Spleen (tissue), 11 donors: ENCODE measurements around the gene SAMD7. TPM values are rescaled to one million over a fixed set of nuclear protein-coding genes. Genes with fewer than 3 reads are reported as not detected.

Experiments
- DNase-seq: peaks from one replicate; pipeline ENCODE4 v3.0.0-alpha.2; 2020
- H3K27ac ChIP-seq, 8 donors: fragments of 200-600 bp; sonication (generic) in 7 of 8; 1 replicate in 4 of 8; 2 replicates in 4 of 8; pipeline versions ENCODE4 v1.5.0 to v1.8.0; 2016 to 2021; ENCODE audit warnings: inconsistent platforms in 4 of 8, mild to moderate bottlenecking in 4 of 8, moderate library complexity in 1 of 8
- H3K27me3 ChIP-seq, 7 donors: fragments of 200-600 bp; sonication (generic) in 6 of 7; replicated peaks in 1 of 7; 1 replicate in 4 of 7; 2 replicates in 3 of 7; pipeline versions ENCODE4 v1.5.0 to v1.8.0; 2016 to 2021; ENCODE audit warnings: inconsistent platforms in 3 of 7, mild to moderate bottlenecking in 1 of 7
- H3K36me3 ChIP-seq, 6 donors: fragments of 200-600 bp; sonication (generic) in 5 of 6; 1 replicate in 4 of 6; 2 replicates in 2 of 6; pipeline versions ENCODE4 v1.5.0 to v1.8.0; 2016 to 2021; ENCODE audit warnings: inconsistent platforms in 2 of 6
- H3K4me1 ChIP-seq, 6 donors: fragments of 200-600 bp; sonication (generic) in 5 of 6; 1 replicate in 3 of 6; 2 replicates in 3 of 6; pipeline versions ENCODE4 v1.5.0 to v1.8.0; 2016 to 2021; ENCODE audit warnings: inconsistent platforms in 3 of 6
- H3K4me3 ChIP-seq, 8 donors: fragments of 200-600 bp; sonication (generic) in 7 of 8; 1 replicate in 4 of 8; 2 replicates in 4 of 8; pipeline versions ENCODE4 v1.5.0 to v1.8.0; 2016 to 2021; ENCODE audit warnings: inconsistent platforms in 4 of 8, mild to moderate bottlenecking in 4 of 8, moderate library complexity in 2 of 8
- H3K9me3 ChIP-seq, 8 donors: fragments of 200-600 bp; sonication (generic) in 7 of 8; 1 replicate in 4 of 8; 2 replicates in 4 of 8; pipeline versions ENCODE4 v1.5.0 to v1.8.0; 2016 to 2021; ENCODE audit warnings: inconsistent platforms in 4 of 8
- CTCF ChIP-seq, 11 experiments: fragments of 200-600 bp in 7 of 11; fragments of 450-650 bp in 4 of 11; sonication (generic) in 4 of 11; IDR thresholded peaks in 8 of 11; conservative IDR thresholded peaks in 3 of 11; 1 replicate in 7 of 11; 2 replicates in 4 of 11; pipeline versions ENCODE4 v1.4.0 to v1.8.0; 2016 to 2021; ENCODE audit warnings: antibody characterized with exemption in 11 of 11, inconsistent platforms in 4 of 11, mild to moderate bottlenecking in 1 of 11
- POLR2A ChIP-seq, 3 donors: fragments of 450-650 bp; IDR thresholded peaks; one replicate each; pipeline ENCODE4 v1.5.1; 2017; ENCODE audit warnings: antibody characterized with exemption in 3 of 3, mild to moderate bottlenecking in 1 of 3
- POLR2AphosphoS5 ChIP-seq, 3 donors: sonication (generic); formaldehyde crosslinking; IDR thresholded peaks; one replicate each; pipeline ENCODE4 v1.5.1; 2017; ENCODE audit warnings: antibody characterized with exemption in 3 of 3
- WGBS, 5 donors: extraction: QIAGEN DNeasy Blood & Tissue Kit in 3 of 5; methylation state at CpG; one replicate each; pipeline versions ENCODE4 v1.1.5 to v1.1.7; 2013 to 2018; 5-methylcytosine and 5-hydroxymethylcytosine counted together
- intact Hi-C: fragments of 100-400 bp; cut with DNase I; formaldehyde crosslinking; loops from one replicate; pipeline ENCODE4 v1.15.0; 2023; ENCODE audit warnings: low total_unique reads
- polyA plus RNA-seq, 3 donors: library from polyadenylated mRNA; stranded (reverse); fragments of 200-250 nt; gene quantifications; one replicate each; pipeline ENCODE4 v1.2.1, GENCODE V29; 2013
- total RNA-seq, 7 donors: library from RNA; depleted of rRNA in 3 of 7; stranded (reverse); fragments of >200 nt in 3 of 7; fragmentation: NEBNext Ultra II Directional in 4 of 7; extraction: Animal tissue kit (Norgen Biotek cat#: 25700) in 4 of 7; gene quantifications; one replicate each; pipeline versions ENCODE4 v1.1.0 to v1.2.1, GENCODE V29; 2016 to 2021
- donor health status: healthy with polysubstance abuse.
- donor health status: DM: no; HTN: no; CAD: no; lungs with moderate emphysema.
- donor health status: DM: no; HTN: no; CAD: no.
- donor health status: Bipolar disorder and iron deficiency.
- donor health status: healthy.
- donor health status: DM: no; HTN: no; CAD: no.
- donor health status: DM: yes; HTN: yes; CAD: no.

SAMD7 gene
- total and polyA plus RNA-seq, 10 donors, result 0.03 to 0.08 (median 0.04) TPM; not detected in 7

- no peaks in the 10 kb centered on the region for H3K27me3 ChIP-seq
- DNase-seq, result no peak
- H3K27ac ChIP-seq, result no peak overlapping the region
- 91 to 100% (median 94%) methylated on average over 1 of the region's 1 CpG for WGBS, 5 donors
- no peak overlapping the region for H3K4me3 ChIP-seq
- no peaks in the 10 kb centered on the region for H3K36me3 ChIP-seq
- H3K4me1 ChIP-seq, result no peaks in the 10 kb centered on the region
- intact Hi-C loops, result no loop called here
- peaks cover 0 to 35% (median 30%) of the 10 kb centered on the region in 8 donors for H3K9me3 ChIP-seq
- no peak for TF ChIP-seq POLR2A (IDR thresholded peaks at IDR 0.05)
- TF ChIP-seq POLR2AphosphoS5 (IDR thresholded peaks at IDR 0.05), result no peak
- no peak for TF ChIP-seq CTCF (IDR thresholded peaks at IDR 0.05 in 8 of 11, conservative IDR thresholded peaks at IDR 0.05 in 3 of 11)
Measured at GRCh38 chr3:169901453-169901852, 9.9 kb upstream of the SAMD7 start.

- H3K4me1 ChIP-seq, result no peaks in the 10 kb centered on the region
- WGBS, 5 donors, result 79 to 95% (median 82%) methylated on average over 6 of the region's 6 CpGs
- H3K4me3 ChIP-seq, result no peak overlapping the region
- no peak for TF ChIP-seq CTCF (IDR thresholded peaks at IDR 0.05 in 8 of 11, conservative IDR thresholded peaks at IDR 0.05 in 3 of 11)
- TF ChIP-seq POLR2A (IDR thresholded peaks at IDR 0.05), result no peak
- no peak for TF ChIP-seq POLR2AphosphoS5 (IDR thresholded peaks at IDR 0.05)
- DNase-seq, result no peak
- H3K27ac ChIP-seq, result no peak overlapping the region
- intact Hi-C loops, result no loop called here
- H3K27me3 ChIP-seq, result no peaks in the 10 kb centered on the region
- H3K9me3 ChIP-seq, result peaks cover 0 to 29% (median 25%) of the 10 kb centered on the region in 8 donors
- no peaks in the 10 kb centered on the region for H3K36me3 ChIP-seq
Measured at GRCh38 chr3:169905404-169905803, 6.0 kb upstream of the SAMD7 start.

GRCh38 chr3:169907476-169907875, 3.9 kb upstream of the SAMD7 start:
- no peaks in the 10 kb centered on the region for H3K4me1 ChIP-seq
- TF ChIP-seq POLR2A (IDR thresholded peaks at IDR 0.05) (no peak), CTCF (IDR thresholded peaks at IDR 0.05 in 8 of 11, conservative IDR thresholded peaks at IDR 0.05 in 3 of 11) (no peak), POLR2AphosphoS5 (IDR thresholded peaks at IDR 0.05) (no peak)
- H3K4me3 ChIP-seq, result no peak overlapping the region
- no peak overlapping the region for H3K27ac ChIP-seq
- intact Hi-C loops, result no loop called here
- no peaks in the 10 kb centered on the region for H3K27me3 ChIP-seq
- no peaks in the 10 kb centered on the region for H3K36me3 ChIP-seq
- H3K9me3 ChIP-seq, result peaks cover 0 to 8% (median 4%) of the 10 kb centered on the region in 8 donors
- DNase-seq, result no peak

GRCh38 chr3:169907944-169908343, 3.4 kb upstream of the SAMD7 start:
- Histone ChIP-seq H3K4me1 (no peaks in the 10 kb centered on the region), H3K27ac (no peak overlapping the region), H3K4me3 (no peak overlapping the region), H3K9me3 (peaks cover 0 to 3% (median 0%) of the 10 kb centered on the region in 8 donors), H3K36me3 (no peaks in the 10 kb centered on the region), H3K27me3 (no peaks in the 10 kb centered on the region)
- intact Hi-C loops, result no loop called here
- WGBS, 5 donors, result 88 to 93% (median 91%) methylated on average over 4 of the region's 4 CpGs
- TF ChIP-seq POLR2A (IDR thresholded peaks at IDR 0.05) (no peak), CTCF (IDR thresholded peaks at IDR 0.05 in 8 of 11, conservative IDR thresholded peaks at IDR 0.05 in 3 of 11) (no peak), POLR2AphosphoS5 (IDR thresholded peaks at IDR 0.05) (no peak)
- DNase-seq, result no peak
